ENCODE data around the gene HAUS3. TPM values are rescaled to one million over a fixed set of nuclear protein-coding genes. Genes with fewer than 3 reads are reported as not detected.
A peak's percentile ranks its signal among the peaks of the same experiment; 100 is the strongest.

Gene HAUS3
- total RNA-seq, 1 experiment from 2014 or later, result 17.3 TPM

GRCh38 chr4:2218436-2218835, 23.5 kb downstream of the HAUS3 start (continued):
- TF ChIP-seq ZNF274 (IDR thresholded peaks at IDR 0.05; ENCODE audit: low read depth, low read length) (no peak), SIN3A (IDR thresholded peaks at IDR 0.05; ENCODE audit: low read depth) (no peak), ZBTB33 (IDR thresholded peaks at IDR 0.05; ENCODE audit: extremely low read depth, insufficient replicate concordance, low read length) (no peak), FOSL1 (IDR thresholded peaks at IDR 0.05; ENCODE audit: low read depth) (no peak), POLR2A (IDR thresholded peaks at IDR 0.05; ENCODE audit: borderline replicate concordance, extremely low read depth, insufficient read depth, insufficient read length) (no peak), YY1 (IDR thresholded peaks at IDR 0.05; ENCODE audit: extremely low read depth, insufficient replicate concordance, low read depth, low read length) (no peak)

GRCh38 chr4:2217726-2218125, 24.2 kb downstream of the HAUS3 start:
- Histone ChIP-seq H2AFZ (ENCODE audit: low read depth, low read length, poor library complexity, severe bottlenecking) (no peak overlapping the region), H3K4me3 (replicated peaks in 1 of 2; ENCODE audit: low read depth in 1 of 2, low read length in 2 of 2) (no peak overlapping the region), H3K9me3 (ENCODE audit: control insufficient read depth in 1 of 2, insufficient read depth in 1 of 2, low read depth in 1 of 2, low read length in 2 of 2) (no peaks in the 10 kb centered on the region), H3K27me3 (ENCODE audit: insufficient read depth, low read length) (no peaks in the 10 kb centered on the region), H3K27ac (ENCODE audit: low read depth, low read length) (no peak overlapping the region), H3K4me1 (ENCODE audit: control insufficient read depth in 1 of 2, insufficient read depth in 2 of 2, low read length in 2 of 2) (peaks cover 0 to 3% of the 10 kb centered on the region in 2 experiments; a peak in 2 of 4 replicates), H3K4me2 (ENCODE audit: low read length) (no peak overlapping the region), H4K20me1 (ENCODE audit: insufficient read depth) (no peaks in the 10 kb centered on the region), H3K36me3 (ENCODE audit: control insufficient read depth in 1 of 2, insufficient read depth in 2 of 2, low read length in 2 of 2) (no peaks in the 10 kb centered on the region), H3K9me2 (ENCODE audit: insufficient read depth) (no peaks in the 10 kb centered on the region), H3K79me2 (ENCODE audit: insufficient read depth, low read length) (no peaks in the 10 kb centered on the region), H3K9ac (ENCODE audit: low read length) (no peak overlapping the region)
- ATAC-seq (peak; percentile 33; the same call in 1 of the 2 replicates), DNase-seq (ENCODE audit: low read depth, low spot score) (no peak)
- intact Hi-C loops (cut with micrococcal nuclease), result no loop called here
- POLR2A ChIA-PET, result no interaction called here
- RAD21 ChIA-PET (ENCODE audit: low non-redundant PET in 1 of 2, low total read pairs in 2 of 2, uncharacterized antibody in 2 of 2, unreplicated experiment in 2 of 2), result no interaction called here
- CTCF ChIA-PET, result interaction anchor here (2.0 kb wide), 1 partner anchor 224 kb away, joined by 10 read pairs; no protein-coding TSS in a partner anchor
- no TSS peak for BruUV-seq (replicated peaks)
- no peak for TF ChIP-seq ZNF274 (IDR thresholded peaks at IDR 0.05; ENCODE audit: low read depth, low read length)
- no peak for TF ChIP-seq SRF (IDR thresholded peaks at IDR 0.05; ENCODE audit: low read depth)
- no peak for TF ChIP-seq RAD21 (IDR thresholded peaks at IDR 0.05; ENCODE audit: low read depth)
- TF ChIP-seq CTCF (IDR thresholded peaks at IDR 0.05 in 2 of 3, conservative IDR thresholded peaks at IDR 0.05 in 1 of 3; ENCODE audit: borderline replicate concordance in 1 of 3, insufficient read depth in 1 of 3, low read depth in 2 of 3, low read length in 2 of 3), result no peak
- no peak for TF ChIP-seq FOSL1 (IDR thresholded peaks at IDR 0.05; ENCODE audit: low read depth)
- no peak for TF ChIP-seq CEBPB (IDR thresholded peaks at IDR 0.05; ENCODE audit: low read depth)
- TF ChIP-seq EGR1 (IDR thresholded peaks at IDR 0.05; ENCODE audit: low read depth), result no peak
- TF ChIP-seq ATF3 (IDR thresholded peaks at IDR 0.05), result no peak
- no peak for TF ChIP-seq JUND (IDR thresholded peaks at IDR 0.05)
- TF ChIP-seq MAX (IDR thresholded peaks at IDR 0.05), result no peak
- TF ChIP-seq EZH2 (IDR thresholded peaks at IDR 0.05), result no peak
- no peak for TF ChIP-seq ZFX (IDR thresholded peaks at IDR 0.05)
- no peak for TF ChIP-seq ZBTB33 (IDR thresholded peaks at IDR 0.05; ENCODE audit: extremely low read depth, insufficient replicate concordance, low read length)
- TF ChIP-seq POLR2A (IDR thresholded peaks at IDR 0.05; ENCODE audit: borderline replicate concordance, extremely low read depth, insufficient read depth, insufficient read length), result no peak
- no peak for TF ChIP-seq SIN3A (IDR thresholded peaks at IDR 0.05; ENCODE audit: low read depth)
